Measurements from ENCODE around the gene PRXL2B.
"Not testable (repeated sequence)": the region's sequence is repeated elsewhere in the genome, so short reads cannot be mapped to it uniquely, and the experiment has no call there.

Gene PRXL2B

DNA sequence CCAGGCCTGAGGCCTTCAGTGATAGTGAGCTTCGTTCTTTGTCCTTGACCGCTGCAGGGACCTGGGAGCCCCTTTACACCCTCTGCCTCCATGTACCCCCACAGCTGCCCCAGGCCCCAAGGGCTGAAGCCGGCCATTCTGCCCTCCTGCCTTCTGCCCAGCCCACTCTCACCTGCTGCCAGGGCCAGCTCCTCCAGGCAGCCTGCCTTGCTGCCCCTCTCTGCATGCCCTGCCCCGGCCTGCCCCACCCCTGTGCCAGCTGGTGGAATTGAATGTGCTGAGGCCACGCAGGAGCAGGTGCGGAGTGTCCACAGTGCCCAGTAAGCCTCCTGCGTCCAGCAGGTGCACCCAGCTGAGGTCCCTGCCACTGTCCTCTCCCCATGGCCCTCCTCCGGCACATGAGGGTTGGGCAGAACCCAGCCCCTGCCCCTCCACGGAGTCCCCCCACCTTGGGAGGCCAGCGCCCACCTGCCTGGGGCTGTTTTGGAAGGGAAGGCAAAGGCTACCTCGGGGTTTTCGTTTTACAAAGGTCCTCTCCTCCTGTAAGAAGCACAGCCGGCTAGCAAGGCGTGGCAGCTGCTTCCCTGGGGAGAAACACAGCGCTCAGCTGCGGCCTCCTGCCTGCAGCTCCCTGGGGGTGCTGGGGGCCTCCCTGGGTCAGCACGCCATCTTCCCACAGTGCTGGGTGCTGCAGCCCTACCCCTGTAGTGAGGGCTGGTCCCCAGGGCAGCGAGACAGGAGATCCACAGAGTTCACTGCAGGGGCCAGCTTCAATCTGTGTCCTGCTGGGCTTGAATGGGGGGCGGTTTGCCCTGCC is 25.3 kb downstream of the PRXL2B start:
- no peak for TF ChIP-seq Cebpa-rat (IDR thresholded peaks at IDR 0.05)
- peaks cover 44% of the 10 kb centered on the region for H3K4me1 ChIP-seq
- H3K9ac ChIP-seq, result no peak overlapping the region
- H3K4me2 ChIP-seq, result peak overlapping the region; percentile 95
- 0 out of 2 replicates have a peak overlapping the region, but pooled peaks have one; percentile 9 for H3K27ac ChIP-seq
- H3K27me3 ChIP-seq, result no peaks in the 10 kb centered on the region
- peaks cover 37% of the 10 kb centered on the region for H3K9me3 ChIP-seq
- no peaks in the 10 kb centered on the region for H3K36me3 ChIP-seq
- peak overlapping the region; percentile 45; the same call in 1 of the 2 replicates for H3K4me3 ChIP-seq
- H4K20me1 ChIP-seq, result peaks cover 4% of the 10 kb centered on the region; the same call in 1 of the 2 replicates

DNA sequence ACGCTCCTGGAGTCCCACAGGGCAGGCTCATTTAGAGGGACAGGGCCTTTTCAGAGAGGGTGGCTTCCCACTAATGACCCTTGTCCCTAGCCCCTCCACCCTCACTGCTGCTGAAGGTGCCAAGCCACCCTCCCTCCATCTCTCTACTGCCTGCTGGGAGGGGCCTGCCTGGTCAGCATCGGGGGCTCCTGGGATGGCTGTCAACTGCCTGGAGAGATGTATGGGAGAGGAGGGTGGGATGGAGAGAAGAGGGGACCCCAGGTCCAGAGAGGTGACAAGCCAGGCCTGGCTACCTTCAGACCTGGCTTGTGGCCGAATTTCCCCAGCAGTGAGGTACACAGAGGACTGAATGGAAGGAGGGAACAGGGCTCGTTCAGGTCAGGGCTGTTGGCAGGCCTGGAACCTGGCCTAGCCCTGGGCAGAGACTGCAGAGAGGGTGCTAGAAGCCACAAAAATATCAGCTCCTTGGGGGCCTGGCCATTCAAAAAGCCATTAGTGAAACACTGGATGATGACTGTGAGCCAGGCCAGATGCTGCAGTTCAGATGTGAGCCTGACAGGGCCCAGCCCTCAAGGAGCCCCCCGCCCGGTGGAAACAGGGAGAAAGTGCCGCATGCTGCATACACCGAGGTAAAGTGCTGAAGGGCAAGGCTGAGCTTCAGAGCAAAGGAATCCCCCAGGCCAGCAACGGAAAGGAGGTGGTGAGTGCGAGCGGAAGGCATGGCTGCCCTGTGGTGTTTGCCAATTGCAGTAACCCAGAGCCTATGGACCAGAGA is 26.2 kb downstream of the PRXL2B start:
- H3K4me1 ChIP-seq, result peaks cover 40% of the 10 kb centered on the region
- peaks cover 38% of the 10 kb centered on the region for H3K9me3 ChIP-seq
- H3K4me2 ChIP-seq, result peak overlapping the region; percentile 95
- H3K4me3 ChIP-seq, result no peak overlapping the region
- TF ChIP-seq Cebpa-rat (IDR thresholded peaks at IDR 0.05), result no peak
- H4K20me1 ChIP-seq, result peaks cover 4% of the 10 kb centered on the region; the same call in 1 of the 2 replicates
- no peak overlapping the region for H3K9ac ChIP-seq
- H3K36me3 ChIP-seq, result no peaks in the 10 kb centered on the region
- no peak overlapping the region for H3K27ac ChIP-seq
- no peaks in the 10 kb centered on the region for H3K27me3 ChIP-seq

DNA sequence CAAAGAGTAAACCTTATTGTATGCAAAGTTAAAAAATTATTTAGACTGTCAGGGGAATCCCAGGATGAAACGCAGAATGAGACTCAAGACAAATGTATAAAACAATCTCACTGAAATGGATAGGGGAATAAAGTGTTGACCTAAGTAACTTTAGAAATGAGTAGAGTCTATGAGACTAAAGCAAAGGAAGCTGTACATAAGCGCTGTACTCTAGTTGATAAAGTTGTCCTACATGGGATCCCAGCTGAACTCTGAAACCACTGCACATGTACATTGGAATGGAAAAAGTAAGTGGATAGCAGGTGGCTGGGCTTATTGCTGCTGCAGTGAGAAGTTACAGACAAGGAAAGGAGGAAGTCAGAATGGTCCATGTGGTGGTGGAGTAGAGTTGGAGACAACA is 27.6 kb downstream of the PRXL2B start:
- Histone ChIP-seq H3K9ac (no peak overlapping the region), H3K27ac (no peak overlapping the region), H3K36me3 (no peaks in the 10 kb centered on the region), H3K9me3 (peaks cover 38% of the 10 kb centered on the region), H3K27me3 (no peaks in the 10 kb centered on the region), H3K4me2 (no peak overlapping the region), H4K20me1 (peaks cover 4% of the 10 kb centered on the region; the same call in 1 of the 2 replicates), H3K4me3 (no peak overlapping the region), H3K4me1 (peaks cover 38% of the 10 kb centered on the region)
- TF ChIP-seq Cebpa-rat (IDR thresholded peaks at IDR 0.05), result no peak

DNA sequence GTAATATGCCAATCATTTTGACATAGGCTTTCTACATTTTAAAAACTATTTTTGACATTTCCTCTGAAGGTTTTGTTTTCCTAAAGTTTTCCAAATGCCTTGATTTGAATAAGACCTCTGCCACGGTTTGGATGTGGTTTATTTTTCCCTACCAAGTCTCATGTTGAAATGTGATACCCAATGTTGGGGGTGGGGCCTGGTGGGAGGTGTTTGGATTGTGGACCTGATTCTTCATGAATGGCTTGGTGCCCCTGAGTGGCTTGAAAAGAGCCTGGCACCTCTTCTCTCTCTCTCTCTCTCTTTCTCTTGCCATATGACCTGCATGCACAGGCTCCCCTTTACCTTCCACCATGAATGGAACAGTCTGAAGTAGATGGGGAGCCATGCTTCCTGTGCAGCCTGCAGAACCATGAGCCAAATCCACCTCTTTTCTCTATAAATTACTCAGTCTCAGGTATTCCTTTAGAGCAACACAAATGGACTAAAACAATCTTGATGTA is 31.4 kb downstream of the PRXL2B start:
- H3K9me3 ChIP-seq, result peaks cover 64% of the 10 kb centered on the region
- no peak overlapping the region for H3K4me2 ChIP-seq
- no peaks in the 10 kb centered on the region for H3K4me1 ChIP-seq
- no peaks in the 10 kb centered on the region for H4K20me1 ChIP-seq
- H3K27me3 ChIP-seq, result 0 out of 2 replicates have a peak, but pooled peaks cover 4% of the 10 kb centered on the region
- H3K4me3 ChIP-seq, result no peak overlapping the region
- TF ChIP-seq Cebpa-rat (IDR thresholded peaks at IDR 0.05), result no peak
- H3K9ac ChIP-seq, result no peak overlapping the region
- no peak overlapping the region for H3K27ac ChIP-seq
- no peaks in the 10 kb centered on the region for H3K36me3 ChIP-seq

DNA sequence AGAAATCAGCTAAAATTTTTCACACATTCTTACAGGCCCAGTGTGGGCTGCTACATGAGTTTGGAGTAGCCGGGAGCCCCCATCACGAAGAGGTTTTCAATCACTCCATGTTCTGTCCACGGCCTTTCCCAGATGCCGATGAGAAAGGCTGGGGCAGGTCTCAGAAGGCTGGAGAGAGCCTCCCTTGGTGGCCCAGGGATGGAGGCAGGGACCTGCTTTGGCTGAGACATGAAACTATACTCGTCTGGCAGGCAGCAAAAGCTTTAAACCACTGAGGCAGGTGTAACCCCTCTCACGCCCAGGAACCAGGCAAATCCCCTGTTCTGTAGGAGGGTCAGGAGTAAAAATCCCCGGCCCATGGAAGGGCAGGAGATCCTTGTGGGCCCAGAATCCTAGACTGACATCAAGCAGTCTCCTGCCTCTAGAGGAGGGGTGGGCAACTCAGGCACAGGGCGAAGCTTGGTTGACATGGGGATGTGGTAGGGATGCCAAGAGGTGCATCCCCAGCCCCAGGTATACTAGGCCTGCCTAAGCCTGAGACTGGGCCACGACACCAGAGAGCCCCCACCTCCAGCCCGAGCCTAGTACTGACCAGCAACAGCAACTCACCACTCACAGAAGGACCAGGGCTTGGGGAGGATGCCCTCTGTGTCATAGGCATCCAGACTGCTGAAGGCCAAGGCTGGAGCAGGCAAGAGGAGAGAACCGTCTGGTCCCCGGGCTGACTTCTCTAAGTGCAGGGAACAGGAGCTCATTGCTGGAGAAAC is 37.2 kb downstream of the PRXL2B start:
- Histone ChIP-seq H3K4me3 (no peak overlapping the region), H3K9me3 (peaks cover 28% of the 10 kb centered on the region), H3K4me2 (no peak overlapping the region), H3K27me3 (peaks cover 46% of the 10 kb centered on the region), H4K20me1 (peaks cover 5% of the 10 kb centered on the region; the same call in 1 of the 2 replicates), H3K36me3 (no peaks in the 10 kb centered on the region), H3K4me1 (no peaks in the 10 kb centered on the region), H3K9ac (no peak overlapping the region), H3K27ac (no peak overlapping the region)
- no peak for TF ChIP-seq Cebpa-rat (IDR thresholded peaks at IDR 0.05)

DNA sequence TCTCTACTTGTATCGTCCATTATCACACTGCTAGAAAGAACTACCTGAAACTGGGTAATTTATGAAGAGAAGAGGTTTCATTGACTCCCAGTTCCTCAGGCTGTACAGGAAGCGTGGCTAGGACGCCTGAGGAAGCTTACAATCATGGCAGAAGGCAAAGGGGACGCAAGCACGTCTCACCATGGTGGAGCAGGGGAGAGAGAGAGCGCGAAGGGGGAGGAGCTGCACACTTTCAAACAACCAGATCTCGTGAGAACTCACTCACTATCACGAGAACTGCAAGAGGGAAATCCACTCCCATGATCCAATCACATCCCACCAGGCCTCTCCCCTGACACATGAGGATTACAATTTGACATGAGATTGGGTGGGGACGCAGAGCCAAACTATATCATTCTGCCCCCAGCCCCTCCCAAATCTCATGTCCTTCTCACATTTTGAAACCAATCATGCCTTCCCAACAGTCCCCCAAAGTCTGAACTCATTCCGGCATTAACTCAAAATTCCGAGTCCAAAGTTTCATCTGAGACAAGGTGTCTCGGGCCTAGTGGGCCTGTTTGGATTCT is 38.2 kb downstream of the PRXL2B start:
- H3K4me1 ChIP-seq, result no peaks in the 10 kb centered on the region
- H3K4me2 ChIP-seq, result no peak overlapping the region
- peaks cover 31% of the 10 kb centered on the region for H3K9me3 ChIP-seq
- H4K20me1 ChIP-seq, result peaks cover 12% of the 10 kb centered on the region; the same call in 1 of the 2 replicates
- no peak overlapping the region for H3K27ac ChIP-seq
- H3K27me3 ChIP-seq, result peaks cover 57% of the 10 kb centered on the region
- no peak overlapping the region for H3K9ac ChIP-seq
- TF ChIP-seq Cebpa-rat (IDR thresholded peaks at IDR 0.05), result no peak
- H3K36me3 ChIP-seq, result no peaks in the 10 kb centered on the region
- H3K4me3 ChIP-seq, result no peak overlapping the region

DNA sequence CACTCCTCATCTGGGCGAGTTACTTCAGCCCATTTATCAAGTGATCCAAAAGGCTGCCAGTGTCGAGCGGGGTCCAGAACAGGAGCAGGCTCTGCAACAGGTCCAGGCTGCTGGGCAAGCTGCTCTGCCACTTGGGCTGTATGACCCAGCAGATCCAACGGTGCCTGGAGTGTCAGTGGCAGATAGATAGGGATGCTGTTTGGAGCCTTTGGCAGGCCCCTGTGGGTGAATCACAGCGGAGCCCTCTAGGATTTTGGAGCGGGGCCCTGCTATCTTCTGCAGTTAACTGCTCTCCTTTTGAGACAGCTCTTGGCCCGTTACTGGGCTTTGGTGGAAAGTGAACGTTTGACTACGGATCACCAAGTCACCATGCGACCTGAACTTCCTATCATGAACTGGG is 38.7 kb downstream of the PRXL2B start:
- no peak for TF ChIP-seq Cebpa-rat (IDR thresholded peaks at IDR 0.05)
- Histone ChIP-seq H3K4me3 (no peak overlapping the region), H3K27me3 (peaks cover 62% of the 10 kb centered on the region), H4K20me1 (peaks cover 12% of the 10 kb centered on the region; the same call in 1 of the 2 replicates), H3K9me3 (peaks cover 31% of the 10 kb centered on the region), H3K9ac (no peak overlapping the region), H3K4me2 (no peak overlapping the region), H3K36me3 (no peaks in the 10 kb centered on the region), H3K27ac (no peak overlapping the region), H3K4me1 (no peaks in the 10 kb centered on the region)

DNA sequence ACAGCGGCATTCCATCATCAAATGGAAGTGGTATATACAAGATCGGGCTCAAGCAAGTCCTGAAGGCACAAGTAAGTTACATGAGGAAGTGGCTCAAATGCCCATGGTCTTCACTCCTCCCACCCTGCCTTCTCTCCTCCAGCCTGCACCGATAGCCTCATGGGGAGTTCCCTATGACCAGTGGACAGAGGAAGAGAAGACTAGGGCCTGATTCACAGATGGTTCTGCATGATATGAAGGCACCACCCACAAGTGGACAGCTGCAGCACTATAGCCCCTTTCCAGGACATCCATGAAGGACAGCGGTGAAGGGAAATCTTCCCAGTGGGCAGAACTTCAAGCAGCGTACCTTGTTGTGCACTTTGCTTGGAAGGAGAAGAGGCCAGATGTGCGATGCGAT is 39.2 kb downstream of the PRXL2B start:
- H3K4me3 ChIP-seq, H3K4me1 ChIP-seq, H3K4me2 ChIP-seq, H3K36me3 ChIP-seq, H3K27ac ChIP-seq, H3K9ac ChIP-seq: not testable (repeated sequence)
- peaks cover 12% of the 10 kb centered on the region; the same call in 1 of the 2 replicates for H4K20me1 ChIP-seq
- peaks cover 29% of the 10 kb centered on the region for H3K9me3 ChIP-seq
- peaks cover 64% of the 10 kb centered on the region for H3K27me3 ChIP-seq

DNA sequence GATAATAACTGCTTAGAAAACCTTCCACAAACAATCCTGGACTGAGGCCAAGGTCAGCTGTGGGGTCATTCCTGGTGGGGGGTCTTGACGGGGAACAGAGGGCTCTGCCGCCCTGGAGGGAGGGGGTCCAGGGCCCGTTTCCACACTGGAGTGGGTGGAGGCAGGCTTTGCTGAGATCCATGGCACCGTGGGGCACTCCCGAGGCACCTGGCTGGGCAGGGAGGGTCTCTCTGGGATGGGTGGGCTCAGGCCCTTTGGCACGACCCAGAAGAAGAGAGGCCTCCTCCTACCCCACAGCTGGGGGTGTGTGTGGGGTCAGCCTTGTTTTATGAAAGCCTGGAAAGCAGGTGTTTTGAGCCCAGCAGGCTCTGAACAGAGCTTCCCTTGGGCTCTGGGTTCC is 41.2 kb downstream of the PRXL2B start:
- Histone ChIP-seq H3K27me3 (peaks cover 66% of the 10 kb centered on the region), H3K27ac (no peak overlapping the region), H3K4me3 (no peak overlapping the region), H3K9ac (no peak overlapping the region), H3K4me2 (no peak overlapping the region), H3K9me3 (peaks cover 16% of the 10 kb centered on the region; the same call in 1 of the 2 replicates), H3K36me3 (no peaks in the 10 kb centered on the region), H4K20me1 (peaks cover 12% of the 10 kb centered on the region; the same call in 1 of the 2 replicates), H3K4me1 (peaks cover 16% of the 10 kb centered on the region)
- no peak for TF ChIP-seq Cebpa-rat (IDR thresholded peaks at IDR 0.05)
